ENCODE measurements around the gene DHRS11.

- no peak for TF ChIP-seq CTCF (IDR thresholded peaks at IDR 0.05)
- no peak for TF ChIP-seq POLR2A (IDR thresholded peaks at IDR 0.05)
These were observed 49.7 kb downstream of the DHRS11 start for GRCh38 chr17:36641331-36641876.
